NOMO-1 (cell line): ENCODE data around the gene KIF20B.

Source experiments
- DNase-seq, 2 experiments: peaks; one replicate each; lab custom pipeline; 2025; ENCODE audit not compliant: unreplicated experiment in 2 of 2; lab: John Stamatoyannopoulos, UW

The KIF20B gene

GRCh38 chr10:89683883-89684282 is 17.5 kb upstream of the KIF20B start:
- DNase-seq = no peak

DNA sequence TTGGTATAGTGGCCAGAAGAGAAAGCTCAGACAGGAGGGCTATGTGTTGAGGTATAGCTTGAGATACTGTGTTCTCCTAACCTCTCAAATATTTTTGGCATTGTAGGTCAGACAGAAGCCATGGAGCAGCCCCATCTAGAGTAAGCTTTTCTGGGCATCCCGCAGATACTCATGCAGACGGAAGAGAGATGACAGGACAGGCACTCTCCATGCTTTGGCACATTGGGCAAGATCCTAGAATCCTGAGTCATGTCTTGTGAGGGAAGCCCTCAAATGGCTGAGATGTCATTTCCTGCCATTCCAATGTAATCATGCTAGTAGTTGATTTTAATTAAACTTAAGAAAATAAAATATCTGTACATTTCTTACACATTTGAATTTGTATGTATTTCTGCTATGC is 16.8 kb upstream of the KIF20B start:
- peak; percentile 19 to 34 for DNase-seq

- DNase-seq = no peak
Observed at GRCh38 chr10:89685936-89686335, 15.5 kb upstream of the KIF20B start.

DNA sequence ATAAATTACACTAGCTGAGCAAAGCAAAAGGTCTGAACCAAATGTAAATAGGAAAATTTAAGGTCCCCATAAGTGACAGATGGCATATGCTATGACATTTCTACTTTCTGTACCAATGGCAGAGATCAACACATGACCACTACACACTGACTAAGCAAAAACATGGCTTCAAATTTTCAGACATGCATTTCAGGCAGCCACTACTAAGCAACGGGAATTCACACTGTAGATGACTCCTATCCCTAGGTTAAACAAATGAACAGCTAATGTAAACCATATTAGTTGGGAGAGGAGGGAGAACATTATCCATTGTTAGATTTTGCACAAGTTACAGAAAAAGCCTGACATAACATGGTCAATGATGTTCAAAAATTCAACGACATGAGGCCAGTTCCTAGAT is 11.4 kb upstream of the KIF20B start:
- DNase-seq = no peak

- no peak for DNase-seq
Observed at GRCh38 chr10:89692416-89692815, 9.0 kb upstream of the KIF20B start.

DNA sequence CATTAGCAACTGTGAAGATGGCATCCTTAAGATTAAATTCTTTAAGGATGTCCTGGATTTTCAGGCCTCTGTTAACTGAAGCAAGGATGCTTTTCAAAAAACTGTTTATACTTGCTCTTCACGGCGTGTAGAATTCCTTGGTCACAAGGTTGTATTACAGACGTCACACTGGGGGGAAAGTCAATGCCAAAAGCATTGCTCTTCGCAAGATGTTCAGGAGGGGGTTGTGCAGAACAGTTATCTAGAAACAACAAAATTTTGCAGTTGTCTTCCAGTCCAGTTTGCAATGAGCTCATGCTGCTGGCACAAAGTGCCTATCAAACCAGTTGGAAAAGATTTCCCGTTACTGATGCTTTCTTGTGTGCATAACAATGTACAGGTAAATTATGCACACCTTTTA is 8.2 kb upstream of the KIF20B start:
- DNase-seq = no peak

- no peak for DNase-seq
Observed at GRCh38 chr10:89695307-89695706, 6.1 kb upstream of the KIF20B start.

GRCh38 chr10:89697946-89698345 is 3.4 kb upstream of the KIF20B start:
- no peak for DNase-seq

GRCh38 chr10:89699581-89700064 is 1.8 kb upstream of the KIF20B start:
- DNase-seq = no peak

GRCh38 chr10:89700923-89701241 is 508 bp upstream of the KIF20B start:
- DNase-seq = peak in 1 of 2 experiments; percentile 43

DNA sequence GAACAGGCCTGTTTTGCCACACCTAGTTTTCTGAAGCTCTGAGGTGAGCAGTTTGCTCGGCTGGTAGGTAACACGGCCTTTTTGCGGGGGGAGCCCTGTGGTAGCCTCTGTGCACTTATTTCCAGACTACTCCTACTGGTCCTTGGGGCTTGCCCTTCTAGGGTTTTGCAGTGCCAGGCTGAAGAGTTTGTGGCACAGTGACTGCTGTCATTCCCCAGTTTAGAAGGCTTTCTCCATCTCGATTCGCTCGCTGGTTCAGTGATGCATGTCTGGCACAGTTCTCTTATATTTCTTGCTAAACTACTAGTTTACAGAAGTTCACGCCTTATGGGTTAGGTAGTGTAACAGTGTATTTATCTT is 711 bp downstream of the KIF20B start:
- peak; percentile 9 to 17 for DNase-seq

DNA sequence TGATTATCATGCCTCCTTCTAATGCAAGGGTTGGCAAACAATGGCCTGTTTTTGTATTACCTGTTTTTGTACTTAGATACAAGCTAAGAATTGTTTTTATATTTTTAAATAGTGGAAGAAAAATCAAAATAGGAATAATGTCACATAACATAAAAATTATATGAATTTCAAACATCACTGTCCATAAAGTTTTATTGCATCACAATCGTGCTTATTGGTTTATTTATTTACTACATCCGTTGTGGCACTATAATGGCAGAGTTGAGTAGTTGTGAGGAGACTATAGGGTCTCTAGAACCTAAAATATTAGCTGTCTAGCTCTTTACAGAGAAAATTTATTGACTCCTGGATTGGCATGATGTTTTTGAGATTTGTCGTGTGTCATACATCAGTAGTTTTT is 4.1 kb downstream of the KIF20B start:
- DNase-seq = no peak

DNA sequence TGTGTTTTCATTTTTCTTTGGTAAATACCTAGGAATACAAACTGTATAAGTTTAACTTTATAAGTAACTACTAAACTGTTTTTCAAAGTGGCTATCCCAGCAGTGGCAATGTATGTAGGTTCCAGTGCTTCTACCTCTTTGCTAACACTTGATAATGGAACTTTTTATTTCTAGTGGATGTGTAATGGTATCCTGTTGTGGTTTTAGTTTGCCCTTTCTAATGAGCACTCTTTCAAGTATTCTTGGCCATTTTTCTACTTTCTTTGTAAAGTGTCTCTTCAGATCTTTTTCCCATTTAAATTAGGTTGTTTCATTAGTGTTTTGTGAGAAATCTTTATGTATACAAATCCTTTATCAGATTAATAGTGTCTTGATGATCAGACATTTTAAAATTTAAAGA is 4.6 kb downstream of the KIF20B start:
- DNase-seq = no peak

DNA sequence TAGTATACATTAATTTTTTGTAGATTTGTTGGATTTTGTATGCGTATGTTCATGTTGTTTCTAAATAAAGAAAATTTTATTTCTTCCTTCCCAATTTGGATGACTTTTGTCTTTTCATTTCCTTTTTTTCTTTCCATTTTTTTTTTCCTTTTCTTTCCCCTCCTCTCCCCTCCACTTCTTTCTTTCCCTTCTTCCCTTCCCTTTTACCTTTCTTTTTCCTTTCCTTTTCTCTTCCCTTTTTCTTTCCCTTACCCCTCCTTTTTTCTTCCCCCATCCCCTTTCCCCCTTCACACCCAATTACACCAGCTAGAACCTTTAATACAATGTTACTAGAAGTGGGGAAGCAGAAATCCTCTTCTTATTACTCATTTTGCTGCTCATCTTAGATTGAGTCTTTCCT is 6.0 kb downstream of the KIF20B start:
- no peak for DNase-seq

GRCh38 chr10:89710753-89711152 is 9.4 kb downstream of the KIF20B start:
- DNase-seq = no peak

GRCh38 chr10:89734616-89735015 is 33.2 kb downstream of the KIF20B start:
- no peak for DNase-seq

- DNase-seq = peak; percentile 27 to 83
Observed at GRCh38 chr10:89738551-89739209, 37.3 kb downstream of the KIF20B start.

DNA sequence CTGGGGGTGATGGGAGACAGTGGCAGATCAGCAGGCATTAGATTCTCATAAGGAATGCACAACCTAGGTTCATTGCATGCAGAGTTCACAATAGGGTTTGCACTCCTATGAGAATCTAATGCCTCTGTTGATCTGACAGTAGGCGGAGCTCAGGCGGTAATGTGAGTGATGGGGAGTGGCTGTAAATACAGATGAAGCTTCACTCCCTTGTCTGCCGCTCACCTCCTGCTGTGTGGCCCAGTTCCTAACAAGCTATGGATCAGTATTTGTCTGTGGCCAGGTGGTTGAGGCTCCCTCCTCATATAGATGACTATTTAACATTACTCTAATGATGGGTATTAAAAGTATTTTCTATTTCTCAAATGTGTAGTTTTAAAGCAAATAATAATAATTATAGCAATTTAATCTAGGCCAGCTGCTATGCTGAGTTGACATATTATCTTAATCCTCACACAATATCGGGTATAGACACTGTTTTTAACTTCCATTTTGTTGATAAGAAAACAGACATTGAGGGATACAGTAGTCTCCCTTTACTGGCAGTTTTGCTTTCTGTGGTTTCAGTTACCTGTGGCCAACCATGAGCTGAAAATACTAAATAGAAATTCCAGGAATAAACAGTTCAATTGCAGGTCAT is 39.9 kb downstream of the KIF20B start:
- no peak for DNase-seq

GRCh38 chr10:89744026-89744425 is 42.6 kb downstream of the KIF20B start:
- DNase-seq = no peak

DNA sequence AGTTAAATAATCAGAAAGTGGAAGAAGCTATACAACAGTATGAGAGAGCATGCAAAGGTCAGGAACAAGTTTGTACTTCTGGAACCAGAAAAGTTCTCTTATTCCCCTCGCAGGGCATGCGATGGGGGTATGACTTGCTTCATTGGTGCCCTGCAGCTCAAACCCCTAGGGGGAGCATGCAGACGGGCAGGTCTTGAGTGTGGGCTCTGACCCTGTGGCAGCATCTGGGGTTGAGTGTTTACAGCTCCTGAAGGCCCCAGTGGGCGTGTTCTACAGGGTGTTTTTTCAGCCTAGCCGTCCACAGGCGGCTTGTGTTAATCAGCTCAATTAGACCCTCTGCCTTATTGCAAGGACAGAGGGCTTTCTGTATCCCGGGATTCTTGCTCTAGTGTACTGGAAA is 44.5 kb downstream of the KIF20B start:
- no peak for DNase-seq

- DNase-seq = no peak
Observed at GRCh38 chr10:89750441-89750840, 49.1 kb downstream of the KIF20B start.

DNA sequence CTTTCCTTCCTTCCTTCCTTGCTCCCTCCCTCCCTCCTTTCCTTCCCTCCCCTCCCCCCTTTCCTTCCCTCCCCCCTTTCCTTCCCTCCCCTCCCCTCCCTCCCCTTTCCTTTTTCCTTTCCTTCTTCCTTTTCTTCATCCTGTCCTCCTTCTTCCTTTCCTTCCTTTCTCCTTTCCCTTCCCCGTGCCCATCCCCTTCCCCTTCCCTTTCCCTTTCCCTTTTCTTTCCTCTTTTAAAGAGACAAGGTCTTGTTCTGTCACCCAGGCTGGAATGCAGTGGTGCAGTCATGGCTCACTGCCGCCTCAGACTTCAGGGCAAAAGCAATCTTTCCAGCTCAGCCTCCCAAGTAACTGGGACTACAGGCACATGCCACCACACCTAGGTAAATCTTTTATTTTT is 54.0 kb downstream of the KIF20B start:
- no peak for DNase-seq

GRCh38 chr10:89759531-89759930 is 58.1 kb downstream of the KIF20B start:
- no peak for DNase-seq
